Measurements from ENCODE around the gene C17orf107. TPM values are rescaled to one million over a fixed set of nuclear protein-coding genes. Genes with fewer than 3 reads are reported as not detected.

The C17orf107 gene
- total and polyA plus RNA-seq, 2 of the 13 experiments (the other 11 are each of a cell fraction or from before 2014, with no cell fraction given), result 0.20 to 0.59 TPM

GRCh38 chr17:4950075-4950745, 50.9 kb downstream of the C17orf107 start (continued):
- TF ChIP-seq PAX8 (CRISPR knock-in tag; IDR thresholded peaks at IDR 0.05; ENCODE audit: borderline replicate concordance), result no peak
- TF ChIP-seq, protein P1, sequence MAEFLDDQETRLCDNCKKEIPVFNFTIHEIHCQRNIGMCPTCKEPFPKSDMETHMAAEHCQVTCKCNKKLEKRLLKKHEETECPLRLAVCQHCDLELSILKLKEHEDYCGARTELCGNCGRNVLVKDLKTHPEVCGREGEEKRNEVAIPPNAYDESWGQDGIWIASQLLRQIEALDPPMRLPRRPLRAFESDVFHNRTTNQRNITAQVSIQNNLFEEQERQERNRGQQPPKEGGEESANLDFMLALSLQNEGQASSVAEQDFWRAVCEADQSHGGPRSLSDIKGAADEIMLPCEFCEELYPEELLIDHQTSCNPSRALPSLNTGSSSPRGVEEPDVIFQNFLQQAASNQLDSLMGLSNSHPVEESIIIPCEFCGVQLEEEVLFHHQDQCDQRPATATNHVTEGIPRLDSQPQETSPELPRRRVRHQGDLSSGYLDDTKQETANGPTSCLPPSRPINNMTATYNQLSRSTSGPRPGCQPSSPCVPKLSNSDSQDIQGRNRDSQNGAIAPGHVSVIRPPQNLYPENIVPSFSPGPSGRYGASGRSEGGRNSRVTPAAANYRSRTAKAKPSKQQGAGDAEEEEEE (CRISPR knock-in tag; IDR thresholded peaks at IDR 0.05; ENCODE audit: borderline replicate concordance), result no peak
- no peak for TF ChIP-seq ATAD3A (CRISPR knock-in tag; IDR thresholded peaks at IDR 0.05)
- 0 out of 2 replicates have a peak, but pooled peaks have one; percentile 32 for TF ChIP-seq ZNF567 (CRISPR knock-in tag; IDR thresholded peaks at IDR 0.05; ENCODE audit: borderline replicate concordance)
- TF ChIP-seq IRF2 (CRISPR knock-in tag; IDR thresholded peaks at IDR 0.05), result no peak; the same call in 1 of the 2 replicates
- TF ChIP-seq, protein P2, sequence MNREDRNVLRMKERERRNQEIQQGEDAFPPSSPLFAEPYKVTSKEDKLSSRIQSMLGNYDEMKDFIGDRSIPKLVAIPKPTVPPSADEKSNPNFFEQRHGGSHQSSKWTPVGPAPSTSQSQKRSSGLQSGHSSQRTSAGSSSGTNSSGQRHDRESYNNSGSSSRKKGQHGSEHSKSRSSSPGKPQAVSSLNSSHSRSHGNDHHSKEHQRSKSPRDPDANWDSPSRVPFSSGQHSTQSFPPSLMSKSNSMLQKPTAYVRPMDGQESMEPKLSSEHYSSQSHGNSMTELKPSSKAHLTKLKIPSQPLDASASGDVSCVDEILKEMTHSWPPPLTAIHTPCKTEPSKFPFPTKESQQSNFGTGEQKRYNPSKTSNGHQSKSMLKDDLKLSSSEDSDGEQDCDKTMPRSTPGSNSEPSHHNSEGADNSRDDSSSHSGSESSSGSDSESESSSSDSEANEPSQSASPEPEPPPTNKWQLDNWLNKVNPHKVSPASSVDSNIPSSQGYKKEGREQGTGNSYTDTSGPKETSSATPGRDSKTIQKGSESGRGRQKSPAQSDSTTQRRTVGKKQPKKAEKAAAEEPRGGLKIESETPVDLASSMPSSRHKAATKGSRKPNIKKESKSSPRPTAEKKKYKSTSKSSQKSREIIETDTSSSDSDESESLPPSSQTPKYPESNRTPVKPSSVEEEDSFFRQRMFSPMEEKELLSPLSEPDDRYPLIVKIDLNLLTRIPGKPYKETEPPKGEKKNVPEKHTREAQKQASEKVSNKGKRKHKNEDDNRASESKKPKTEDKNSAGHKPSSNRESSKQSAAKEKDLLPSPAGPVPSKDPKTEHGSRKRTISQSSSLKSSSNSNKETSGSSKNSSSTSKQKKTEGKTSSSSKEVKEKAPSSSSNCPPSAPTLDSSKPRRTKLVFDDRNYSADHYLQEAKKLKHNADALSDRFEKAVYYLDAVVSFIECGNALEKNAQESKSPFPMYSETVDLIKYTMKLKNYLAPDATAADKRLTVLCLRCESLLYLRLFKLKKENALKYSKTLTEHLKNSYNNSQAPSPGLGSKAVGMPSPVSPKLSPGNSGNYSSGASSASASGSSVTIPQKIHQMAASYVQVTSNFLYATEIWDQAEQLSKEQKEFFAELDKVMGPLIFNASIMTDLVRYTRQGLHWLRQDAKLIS (CRISPR knock-in tag; IDR thresholded peaks at IDR 0.05), result no peak
- no peak for TF ChIP-seq SRSF9 (IDR thresholded peaks at IDR 0.05; ENCODE audit: borderline replicate concordance, insufficient read depth, low read depth, low read length, poor library complexity, severe bottlenecking)
- no peak for TF ChIP-seq CAMTA2 (CRISPR knock-in tag; IDR thresholded peaks at IDR 0.05; ENCODE audit: borderline replicate concordance)
- TF ChIP-seq ATF3 (CRISPR knock-in tag; IDR thresholded peaks at IDR 0.05), result no peak
- TF ChIP-seq, protein P3, sequence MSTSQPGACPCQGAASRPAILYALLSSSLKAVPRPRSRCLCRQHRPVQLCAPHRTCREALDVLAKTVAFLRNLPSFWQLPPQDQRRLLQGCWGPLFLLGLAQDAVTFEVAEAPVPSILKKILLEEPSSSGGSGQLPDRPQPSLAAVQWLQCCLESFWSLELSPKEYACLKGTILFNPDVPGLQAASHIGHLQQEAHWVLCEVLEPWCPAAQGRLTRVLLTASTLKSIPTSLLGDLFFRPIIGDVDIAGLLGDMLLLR (CRISPR knock-in tag; IDR thresholded peaks at IDR 0.05), result 0 out of 2 replicates have a peak, but pooled peaks have one; percentile 47
- TF ChIP-seq SKI (IDR thresholded peaks at IDR 0.05; ENCODE audit: partially characterized antibody), result peak; percentile 24
- TF ChIP-seq KMT2B (CRISPR knock-in tag; IDR thresholded peaks at IDR 0.05), result 0 out of 2 replicates have a peak, but pooled peaks have one; percentile 5
- TF ChIP-seq ZNF296 (CRISPR knock-in tag; conservative IDR thresholded peaks at IDR 0.05), result no peak
- TF ChIP-seq ZKSCAN1 (IDR thresholded peaks at IDR 0.05; ENCODE audit: low read length), result no peak
- 0 out of 2 replicates have a peak, but pooled peaks have one; percentile 20 for TF ChIP-seq HDAC1 (CRISPR knock-in tag; IDR thresholded peaks at IDR 0.05)
- no peak for TF ChIP-seq BRCA1 (CRISPR knock-in tag; IDR thresholded peaks at IDR 0.05)
- peak; percentile 48 for TF ChIP-seq SAFB2 (CRISPR knock-in tag; IDR thresholded peaks at IDR 0.05; ENCODE audit: borderline replicate concordance, low read depth)
- 0 out of 2 replicates have a peak, but pooled peaks have one; percentile 37 for TF ChIP-seq ZNF160 (CRISPR knock-in tag; IDR thresholded peaks at IDR 0.05)
- no peak for TF ChIP-seq NBN (conservative IDR thresholded peaks at IDR 0.05)
- TF ChIP-seq RBAK (CRISPR knock-in tag; IDR thresholded peaks at IDR 0.05), result no peak
- no peak for TF ChIP-seq ZNF446 (CRISPR knock-in tag; IDR thresholded peaks at IDR 0.05)
- no peak for TF ChIP-seq ZSCAN22 (CRISPR knock-in tag; IDR thresholded peaks at IDR 0.05)
- TF ChIP-seq KDM6A (CRISPR knock-in tag; IDR thresholded peaks at IDR 0.05; ENCODE audit: low read depth), result no peak
- no peak for TF ChIP-seq MBD4 (IDR thresholded peaks at IDR 0.05; ENCODE audit: borderline replicate concordance, low read length)
- TF ChIP-seq, protein P4, sequence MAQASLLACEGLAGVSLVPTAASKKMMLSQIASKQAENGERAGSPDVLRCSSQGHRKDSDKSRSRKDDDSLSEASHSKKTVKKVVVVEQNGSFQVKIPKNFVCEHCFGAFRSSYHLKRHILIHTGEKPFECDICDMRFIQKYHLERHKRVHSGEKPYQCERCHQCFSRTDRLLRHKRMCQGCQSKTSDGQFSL (CRISPR knock-in tag; IDR thresholded peaks at IDR 0.05), result no peak

Data from HepG2 (cell line).